OCI-LY3 (cell line): ENCODE results near the gene TGFBR1.

ENCODE experiments used
- EZH2phosphoT487 ChIP-seq: fragments of 200-600 bp; shearing (Covaris generic); IDR thresholded peaks from 2 replicates; pipeline ENCODE4 v1.6.1; 2018; ENCODE audit warnings: antibody characterized with exemption, mixed run types, low read depth
- TF ChIP-seq, protein P1 (sequence below): fragments of 200-600, 300-600 bp; sonication (generic); IDR thresholded peaks from 2 replicates; pipeline ENCODE4 v1.5.1; 2014; ENCODE audit warnings: antibody characterized with exemption, low read length, low read depth

DNA sequence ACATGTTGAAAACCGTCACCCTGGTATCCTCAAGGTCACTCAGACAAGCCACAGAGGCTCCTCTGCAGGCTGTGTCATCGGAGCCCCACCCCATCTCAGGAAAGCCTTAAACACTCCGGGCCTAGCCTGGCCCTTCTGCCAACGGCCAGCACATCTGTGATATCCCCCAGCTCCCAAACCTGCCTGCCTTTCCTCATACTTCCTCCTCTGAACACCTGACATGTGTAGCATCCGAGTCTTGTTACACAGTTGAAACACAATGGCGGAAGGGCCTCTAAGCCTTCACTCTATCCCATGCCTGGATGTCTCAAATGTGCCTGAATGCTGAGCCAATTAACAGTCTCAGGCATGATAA lies 32.9 kb upstream of the TGFBR1 start:
- no peak for TF ChIP-seq EZH2phosphoT487
- TF ChIP-seq, protein P1, sequence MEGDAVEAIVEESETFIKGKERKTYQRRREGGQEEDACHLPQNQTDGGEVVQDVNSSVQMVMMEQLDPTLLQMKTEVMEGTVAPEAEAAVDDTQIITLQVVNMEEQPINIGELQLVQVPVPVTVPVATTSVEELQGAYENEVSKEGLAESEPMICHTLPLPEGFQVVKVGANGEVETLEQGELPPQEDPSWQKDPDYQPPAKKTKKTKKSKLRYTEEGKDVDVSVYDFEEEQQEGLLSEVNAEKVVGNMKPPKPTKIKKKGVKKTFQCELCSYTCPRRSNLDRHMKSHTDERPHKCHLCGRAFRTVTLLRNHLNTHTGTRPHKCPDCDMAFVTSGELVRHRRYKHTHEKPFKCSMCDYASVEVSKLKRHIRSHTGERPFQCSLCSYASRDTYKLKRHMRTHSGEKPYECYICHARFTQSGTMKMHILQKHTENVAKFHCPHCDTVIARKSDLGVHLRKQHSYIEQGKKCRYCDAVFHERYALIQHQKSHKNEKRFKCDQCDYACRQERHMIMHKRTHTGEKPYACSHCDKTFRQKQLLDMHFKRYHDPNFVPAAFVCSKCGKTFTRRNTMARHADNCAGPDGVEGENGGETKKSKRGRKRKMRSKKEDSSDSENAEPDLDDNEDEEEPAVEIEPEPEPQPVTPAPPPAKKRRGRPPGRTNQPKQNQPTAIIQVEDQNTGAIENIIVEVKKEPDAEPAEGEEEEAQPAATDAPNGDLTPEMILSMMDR: no peak
